NCI-H226 (cell line): ENCODE results near the gene COL6A3.
A peak's percentile ranks its signal among the peaks of the same experiment; 100 is the strongest.

Experiments
- DNase-seq: peaks from one replicate; pipeline ENCODE4 v3.0.0-alpha.2; 2015

COL6A3 gene

DNA sequence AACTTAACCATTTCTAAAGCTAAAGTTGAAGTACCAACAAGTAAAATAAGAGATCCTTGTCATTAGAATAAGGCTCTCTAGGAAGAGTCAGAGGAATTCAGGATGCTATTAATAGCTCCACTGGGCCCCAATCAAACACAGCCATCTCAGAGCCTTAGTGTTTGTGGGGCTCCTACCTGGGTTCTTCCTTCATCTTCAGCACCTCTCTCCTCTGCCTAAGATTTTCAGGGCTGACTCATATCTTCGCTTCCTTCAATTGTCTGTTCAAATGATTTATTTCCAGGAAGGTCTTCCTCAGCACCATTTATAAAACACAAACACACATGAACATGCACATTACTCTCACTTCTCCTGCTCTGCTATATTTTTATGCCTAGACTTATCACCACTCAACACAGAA is 119.5 kb downstream of the COL6A3 start:
- no peak for DNase-seq

- no peak for DNase-seq
Measured at GRCh38 chr2:237293978-237294377, 120.0 kb downstream of the COL6A3 start.

DNA sequence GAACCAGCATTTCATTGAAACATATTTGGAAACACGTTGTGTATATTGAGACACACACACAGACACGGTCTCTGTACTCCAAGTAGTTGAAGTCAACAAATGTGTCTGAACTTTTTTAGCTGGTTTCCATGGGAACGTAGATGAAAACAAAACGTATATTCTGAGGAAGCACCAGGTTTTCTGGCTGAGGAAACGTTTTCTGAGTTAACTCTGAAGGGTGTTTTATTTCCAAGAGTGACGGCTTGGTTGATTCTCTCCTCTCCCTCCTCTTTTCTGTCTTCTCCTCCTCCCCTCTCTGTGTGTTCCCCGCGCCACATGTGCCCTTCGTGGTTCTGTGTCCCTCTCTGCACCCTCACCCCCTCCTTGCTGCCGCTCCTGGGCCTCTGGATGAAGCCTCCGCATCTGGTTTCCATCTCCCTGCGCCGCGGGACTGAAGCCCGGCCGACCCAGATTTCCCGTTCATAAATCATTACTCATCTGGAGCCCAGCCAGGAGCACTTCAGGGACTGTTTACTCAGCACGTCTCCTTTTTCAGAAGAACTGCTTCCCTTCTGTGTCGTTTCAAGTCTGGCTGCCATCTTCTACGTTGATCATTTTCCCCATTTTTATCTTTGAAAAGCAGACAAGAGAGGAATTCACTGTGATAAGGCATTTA is 122.7 kb downstream of the COL6A3 start:
- DNase-seq = peak; percentile 93

DNA sequence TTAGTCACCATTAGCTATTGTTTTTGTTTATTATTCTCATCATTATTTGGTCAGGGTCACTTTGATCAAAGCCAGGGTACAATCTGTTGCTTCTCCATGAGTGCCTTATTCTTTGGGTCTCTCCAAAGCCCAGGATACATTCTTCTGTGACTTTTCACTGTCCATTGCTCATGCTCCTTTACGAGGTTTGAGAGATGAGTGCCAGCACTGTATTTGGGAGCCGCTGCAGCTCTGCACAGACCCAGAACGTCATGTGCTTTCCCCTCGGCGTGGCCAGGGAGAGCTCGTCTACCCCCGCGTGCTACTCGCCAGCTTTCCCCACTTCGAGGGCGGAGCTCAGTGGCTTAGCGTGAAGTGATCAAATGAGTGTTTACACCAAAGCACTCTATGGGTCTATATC is 123.7 kb downstream of the COL6A3 start:
- no peak for DNase-seq

- no peak for DNase-seq
Measured at GRCh38 chr2:237289139-237289538, 124.8 kb downstream of the COL6A3 start.

DNA sequence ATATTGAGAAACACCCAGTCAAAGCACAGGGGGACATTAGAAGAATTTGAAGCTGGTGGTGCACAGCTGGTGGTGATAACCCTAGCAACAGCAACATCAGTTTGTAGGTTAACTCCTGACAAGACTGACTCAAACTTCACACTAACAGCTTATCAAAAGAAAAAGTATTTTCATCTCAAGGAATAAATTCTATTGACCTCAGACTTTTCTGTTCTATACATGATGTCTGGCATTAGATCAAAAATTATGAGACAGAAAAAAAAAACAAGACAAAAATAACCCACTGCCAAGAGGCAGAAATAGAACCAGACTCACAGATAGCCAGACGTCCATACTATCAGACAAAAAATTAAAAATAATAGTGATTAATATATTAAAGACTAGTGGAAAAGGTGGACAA is 126.1 kb downstream of the COL6A3 start:
- DNase-seq = no peak

DNA sequence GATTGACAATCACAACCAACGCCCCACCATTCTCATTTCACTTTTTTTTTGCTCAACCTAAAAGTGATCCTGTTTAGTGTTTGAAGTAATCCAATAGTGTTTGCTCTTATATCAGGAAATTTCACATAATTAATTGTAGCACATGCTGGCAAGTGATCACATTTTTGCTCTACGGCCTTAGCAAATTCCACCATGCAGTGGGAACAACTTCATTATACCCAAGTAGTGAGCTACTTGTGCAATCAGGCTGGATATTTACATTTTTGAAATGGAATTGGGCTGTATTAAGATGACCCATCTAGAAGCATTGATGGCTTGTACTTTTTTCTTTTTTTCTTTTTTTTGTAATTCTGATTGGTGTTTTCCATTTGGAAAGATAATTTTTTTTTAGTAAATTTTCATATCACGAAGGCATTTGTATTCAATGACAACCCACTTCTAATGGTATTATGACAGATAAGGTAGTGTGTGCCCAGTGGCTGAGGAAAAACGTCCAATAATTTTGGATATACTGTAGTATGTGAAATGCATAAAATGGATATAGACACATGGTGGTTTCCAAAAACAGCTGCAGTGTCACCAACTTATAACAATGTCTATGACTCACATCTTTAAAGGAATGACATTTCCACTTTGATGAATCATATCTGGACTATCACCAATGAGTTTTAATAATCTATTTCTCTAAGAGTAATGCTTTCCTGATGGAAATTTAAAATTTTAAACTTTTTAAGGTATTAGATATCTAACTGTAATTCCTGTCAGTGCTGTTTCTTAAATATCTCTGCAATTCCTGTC is 130.6 kb downstream of the COL6A3 start:
- DNase-seq = no peak

DNA sequence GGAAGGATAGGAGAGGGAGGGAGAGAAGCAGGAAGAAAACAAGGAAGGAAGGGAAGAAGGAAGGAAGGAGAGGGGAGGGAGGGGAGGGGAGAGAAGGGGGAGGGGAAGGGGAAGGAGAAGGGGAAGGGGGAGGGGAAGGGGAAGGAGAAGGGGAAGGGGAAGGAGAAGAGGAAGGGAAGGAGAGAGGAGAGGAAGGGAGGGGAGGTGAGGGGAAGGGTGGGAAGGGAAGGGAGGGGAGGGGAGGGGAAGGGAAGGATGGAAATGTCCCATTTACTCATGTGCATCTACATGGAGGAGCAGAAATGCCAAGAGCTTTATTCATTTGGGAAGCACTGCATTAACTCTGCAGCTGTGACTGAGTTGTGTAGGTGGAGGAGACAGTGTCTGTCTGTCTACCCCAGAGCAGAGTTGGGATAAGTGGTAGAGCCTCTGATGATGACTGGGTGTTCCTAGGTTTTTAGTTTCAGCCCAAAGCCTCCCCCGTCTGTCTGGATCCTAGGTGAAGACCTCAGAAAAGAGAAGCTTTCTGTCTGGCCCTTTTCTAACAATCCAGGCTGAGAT is 131.3 kb downstream of the COL6A3 start:
- no peak for DNase-seq

DNA sequence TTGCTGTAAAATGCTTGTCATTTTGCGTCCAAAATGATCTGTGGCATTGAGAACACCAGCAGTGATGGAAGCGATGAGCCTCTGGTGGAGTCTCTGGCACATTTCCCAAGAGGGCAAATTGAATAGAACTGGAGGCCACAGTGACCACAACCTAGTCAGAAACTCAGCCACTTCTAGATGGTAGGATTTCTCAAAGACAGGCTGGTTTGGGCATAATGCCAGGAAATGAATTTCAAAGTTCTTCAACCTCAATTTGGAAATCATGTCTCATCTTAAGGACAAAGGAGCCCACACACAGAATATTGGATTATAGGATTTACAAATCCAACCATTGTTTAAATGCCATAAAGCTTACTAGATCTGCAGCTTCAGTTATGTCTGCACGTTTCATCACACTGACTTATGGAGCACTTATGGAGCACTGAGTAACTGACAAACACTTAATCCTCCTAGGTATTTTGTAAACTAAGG is 132.1 kb downstream of the COL6A3 start:
- peak; percentile 11 for DNase-seq

DNA sequence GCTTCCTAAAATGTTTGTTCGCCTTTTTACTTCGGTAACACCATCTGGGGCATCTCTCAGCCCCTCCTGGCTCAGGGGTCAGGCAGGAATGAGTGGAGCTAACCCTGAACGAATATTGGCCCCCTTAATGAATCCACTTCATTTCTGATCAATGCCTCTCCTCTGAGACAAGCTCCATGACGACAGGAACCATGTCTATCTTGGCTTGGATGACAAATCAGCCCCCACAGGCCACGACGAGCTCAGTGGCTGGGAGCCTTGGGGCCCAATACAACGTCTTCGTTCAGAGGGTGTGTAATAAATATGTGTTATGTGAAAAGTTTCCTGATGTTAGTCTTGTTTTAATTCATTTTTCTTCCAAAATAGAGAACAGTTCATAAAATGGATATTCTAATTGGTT is 133.0 kb downstream of the COL6A3 start:
- no peak for DNase-seq

DNA sequence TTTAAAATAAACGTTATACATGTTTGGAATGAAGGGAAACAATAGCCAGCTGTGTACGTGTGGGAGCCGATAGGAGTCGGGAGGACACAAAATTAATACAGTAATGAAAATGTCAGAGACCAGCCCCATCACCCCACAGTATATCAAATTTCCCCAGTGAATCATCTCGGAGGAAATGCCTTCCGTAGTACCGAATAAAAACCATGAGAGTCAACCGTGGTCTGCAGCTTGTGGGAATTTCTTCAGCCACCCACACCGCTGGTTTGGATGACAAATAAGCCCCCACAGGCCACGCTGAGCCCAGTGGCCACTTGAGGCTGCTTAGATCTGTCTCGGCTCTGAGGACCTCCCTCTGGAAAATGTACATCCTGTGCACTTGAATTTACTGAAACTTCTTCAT is 133.7 kb downstream of the COL6A3 start:
- DNase-seq = no peak

GRCh38 chr2:237279012-237279768 is 134.8 kb downstream of the COL6A3 start:
- no peak for DNase-seq

DNA sequence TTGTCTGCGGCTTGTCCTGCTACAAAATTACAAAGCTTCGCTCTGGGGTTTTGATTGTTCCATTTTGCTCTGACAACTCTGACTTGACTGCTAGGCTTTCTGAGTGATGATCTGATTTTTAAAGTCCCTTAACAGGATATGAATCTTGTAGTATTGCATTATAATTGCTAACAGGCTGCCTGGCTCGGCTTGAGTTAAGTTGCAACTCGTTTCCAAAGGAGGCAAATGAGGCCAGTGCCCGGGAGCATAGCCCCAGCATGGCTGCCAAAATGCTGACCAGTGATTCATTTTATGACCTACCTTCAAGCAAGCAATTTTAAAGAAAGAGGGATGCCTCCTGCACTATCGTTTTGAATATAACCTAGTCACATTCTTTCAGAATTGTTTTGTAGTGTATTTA is 135.4 kb downstream of the COL6A3 start:
- no peak for DNase-seq

DNA sequence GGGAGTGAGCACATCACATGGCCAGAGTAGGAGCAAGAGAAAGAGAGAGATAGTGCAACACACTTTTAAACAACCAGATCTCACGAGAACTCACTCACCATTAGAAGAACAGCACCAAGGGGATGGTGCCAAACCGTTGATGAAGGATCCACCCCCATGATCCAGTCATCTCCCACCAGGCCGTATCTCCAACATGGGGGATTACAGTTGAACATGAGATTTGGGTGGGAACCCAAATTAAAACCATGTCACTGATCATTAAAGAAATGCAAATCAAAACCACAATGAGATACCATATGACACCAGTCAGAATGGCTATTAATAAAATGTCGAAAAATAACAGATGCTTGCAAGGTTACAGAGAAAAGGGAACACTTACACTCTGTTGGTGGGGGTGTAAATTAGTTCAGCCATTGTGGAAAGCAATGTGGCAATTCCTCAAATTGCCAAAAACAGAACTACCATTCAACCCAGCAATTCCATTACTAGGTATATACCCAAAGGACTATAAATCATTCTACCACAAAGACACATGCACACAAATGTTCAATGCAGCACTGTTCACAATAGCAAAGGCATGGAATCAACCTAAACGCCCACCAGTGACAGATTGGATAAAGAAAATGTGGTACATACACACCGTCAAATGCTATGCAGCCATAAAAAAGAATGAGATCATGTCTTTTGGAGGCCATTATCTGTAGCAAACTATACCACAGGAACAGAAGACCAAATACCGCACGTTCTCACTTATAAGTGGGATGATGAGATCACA is 137.1 kb downstream of the COL6A3 start:
- no peak for DNase-seq
